Astrocyte of the cerebellum (primary cell): Measurements from ENCODE around the gene TBC1D8.

Experiments
- DNase-seq: peaks from one replicate; pipeline ENCODE4 v3.0.0-alpha.2; 2011; ENCODE audit warnings: low read depth
- H3K4me3 ChIP-seq: 2 replicates; pipeline ENCODE4 v1.5.1; 2011; ENCODE audit warnings: mild to moderate bottlenecking, low read depth, low read length, moderate library complexity
- in situ Hi-C: cut with HindIII; loops from 2 replicates; pipeline ENCODE4 v1.10.0; 2017; ENCODE audit warnings: low sequenced_read_pairs
- TF ChIP-seq, protein P1 (sequence below): IDR thresholded peaks from 2 replicates; pipeline ENCODE4 v1.5.1; 2012; ENCODE audit warnings: low read length, low read depth, moderate library complexity, mild to moderate bottlenecking; ENCODE audit errors: missing control alignments

The TBC1D8 gene

DNA sequence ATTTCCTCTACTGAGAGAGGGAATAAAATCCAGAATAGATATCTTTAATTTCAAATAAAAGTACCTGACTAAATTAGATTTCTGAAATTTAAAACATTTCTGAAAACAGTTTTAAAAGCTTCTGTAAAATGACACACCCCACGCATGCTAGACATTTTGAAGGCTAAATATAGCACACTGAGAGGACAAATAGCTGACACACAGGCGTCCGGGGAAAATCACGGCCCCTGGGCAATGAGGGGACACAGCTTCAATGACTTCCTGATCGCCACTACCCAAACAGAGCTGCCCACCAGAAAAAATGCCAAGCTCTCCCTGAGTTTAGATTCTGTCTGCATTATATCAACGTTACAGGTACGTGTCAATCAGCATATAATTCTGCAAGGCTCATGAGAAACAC is 10.9 kb downstream of the TBC1D8 start:
- H3K4me3 ChIP-seq: no peak overlapping the region
- TF ChIP-seq, protein P1, sequence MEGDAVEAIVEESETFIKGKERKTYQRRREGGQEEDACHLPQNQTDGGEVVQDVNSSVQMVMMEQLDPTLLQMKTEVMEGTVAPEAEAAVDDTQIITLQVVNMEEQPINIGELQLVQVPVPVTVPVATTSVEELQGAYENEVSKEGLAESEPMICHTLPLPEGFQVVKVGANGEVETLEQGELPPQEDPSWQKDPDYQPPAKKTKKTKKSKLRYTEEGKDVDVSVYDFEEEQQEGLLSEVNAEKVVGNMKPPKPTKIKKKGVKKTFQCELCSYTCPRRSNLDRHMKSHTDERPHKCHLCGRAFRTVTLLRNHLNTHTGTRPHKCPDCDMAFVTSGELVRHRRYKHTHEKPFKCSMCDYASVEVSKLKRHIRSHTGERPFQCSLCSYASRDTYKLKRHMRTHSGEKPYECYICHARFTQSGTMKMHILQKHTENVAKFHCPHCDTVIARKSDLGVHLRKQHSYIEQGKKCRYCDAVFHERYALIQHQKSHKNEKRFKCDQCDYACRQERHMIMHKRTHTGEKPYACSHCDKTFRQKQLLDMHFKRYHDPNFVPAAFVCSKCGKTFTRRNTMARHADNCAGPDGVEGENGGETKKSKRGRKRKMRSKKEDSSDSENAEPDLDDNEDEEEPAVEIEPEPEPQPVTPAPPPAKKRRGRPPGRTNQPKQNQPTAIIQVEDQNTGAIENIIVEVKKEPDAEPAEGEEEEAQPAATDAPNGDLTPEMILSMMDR: no peak
- no peak for DNase-seq
- in situ Hi-C loops: no loop called here

- TF ChIP-seq, protein P1: no peak
- in situ Hi-C loops: no loop called here
- no peak for DNase-seq
- H3K4me3 ChIP-seq: no peak overlapping the region
These were observed 11.7 kb downstream of the TBC1D8 start for GRCh38 chr2:101139495-101139894.

GRCh38 chr2:101135412-101136296 is 15.5 kb downstream of the TBC1D8 start:
- H3K4me3 ChIP-seq: no peak overlapping the region
- in situ Hi-C loops: no loop called here
- DNase-seq: no peak
- TF ChIP-seq, protein P1: no peak

- TF ChIP-seq, protein P1: no peak
- DNase-seq: no peak
- in situ Hi-C loops: no loop called here
These were observed 17.6 kb downstream of the TBC1D8 start for GRCh38 chr2:101133492-101134100.

DNA sequence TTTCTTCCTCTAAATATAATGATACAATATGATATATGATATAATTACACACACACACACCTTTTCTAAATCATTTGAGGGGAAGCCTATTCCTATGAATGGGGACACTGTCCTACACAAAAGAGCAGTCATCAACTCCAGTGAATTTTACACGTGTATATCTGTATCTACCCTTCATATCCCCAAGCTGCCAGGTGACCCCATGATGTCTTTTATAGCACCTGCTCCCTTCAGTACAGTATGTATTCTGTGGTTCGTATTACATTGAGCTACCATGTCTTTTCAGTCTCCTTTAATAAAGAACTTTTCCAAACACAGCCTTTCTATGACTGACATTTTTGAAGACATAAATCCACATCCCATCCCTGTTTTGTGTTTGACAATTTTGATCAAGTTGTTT is 19.0 kb downstream of the TBC1D8 start:
- DNase-seq: no peak
- in situ Hi-C loops: no loop called here
- TF ChIP-seq, protein P1: no peak
- H3K4me3 ChIP-seq: no peak overlapping the region

More at GRCh38 chr2:101133492-101134100, 17.6 kb downstream of the TBC1D8 start:
- H3K4me3 ChIP-seq: no peak overlapping the region

DNA sequence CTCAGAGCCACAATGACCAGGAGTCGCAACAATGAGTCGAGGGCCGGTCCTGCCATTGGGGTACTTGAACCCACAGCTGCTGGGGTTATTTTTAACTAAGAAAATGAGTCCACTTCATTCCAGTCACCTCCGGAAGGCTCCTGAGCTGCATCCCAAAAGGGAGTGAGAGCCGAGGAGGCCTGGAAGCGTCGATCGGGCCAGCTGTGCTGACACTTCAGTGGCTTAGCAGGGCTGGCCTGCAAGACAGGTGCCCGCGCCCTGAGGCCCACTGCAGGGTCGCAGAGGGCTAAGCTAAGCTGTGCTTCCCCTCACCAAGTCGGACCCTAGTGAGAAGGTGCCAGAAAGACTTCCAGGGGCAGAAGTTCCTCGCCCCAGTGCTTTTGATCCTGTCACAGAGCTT is 21.1 kb downstream of the TBC1D8 start:
- in situ Hi-C loops: no loop called here
- no peak overlapping the region for H3K4me3 ChIP-seq
- TF ChIP-seq, protein P1: no peak
- DNase-seq: no peak
